ENCODE data around the gene MAGI2.
"Not testable (repeated sequence)": the region's sequence is repeated elsewhere in the genome, so short reads cannot be mapped to it uniquely, and the experiment has no call there.

The MAGI2 gene

GRCh38 chr7:79442766-79443165, 10.7 kb downstream of the MAGI2 start:
- not testable (repeated sequence) for DNase-seq

- no peak for DNase-seq
These were observed 17.1 kb downstream of the MAGI2 start for GRCh38 chr7:79436378-79436777.

GRCh38 chr7:79434867-79435266, 18.6 kb downstream of the MAGI2 start:
- DNase-seq = no peak

GRCh38 chr7:79434098-79434497, 19.4 kb downstream of the MAGI2 start:
- no peak for DNase-seq

- no peak for DNase-seq
These were observed 23.1 kb downstream of the MAGI2 start for GRCh38 chr7:79430391-79430790.

- no peak for DNase-seq
These were observed 27.8 kb downstream of the MAGI2 start for GRCh38 chr7:79425665-79426064.

GRCh38 chr7:79421751-79422150, 31.7 kb downstream of the MAGI2 start:
- DNase-seq = no peak

- no peak for DNase-seq
These were observed 33.0 kb downstream of the MAGI2 start for GRCh38 chr7:79420464-79420863.

GRCh38 chr7:79414910-79415309, 38.6 kb downstream of the MAGI2 start:
- no peak for DNase-seq

GRCh38 chr7:79412915-79413314, 40.6 kb downstream of the MAGI2 start:
- no peak for DNase-seq

- no peak for DNase-seq
These were observed 41.0 kb downstream of the MAGI2 start for GRCh38 chr7:79412438-79412837.

GRCh38 chr7:79410345-79410744, 43.1 kb downstream of the MAGI2 start:
- DNase-seq = no peak

- no peak for DNase-seq
These were observed 46.1 kb downstream of the MAGI2 start for GRCh38 chr7:79407351-79407750.

- DNase-seq = no peak
These were observed 47.1 kb downstream of the MAGI2 start for GRCh38 chr7:79406371-79406770.

- no peak for DNase-seq
These were observed 48.1 kb downstream of the MAGI2 start for GRCh38 chr7:79405368-79405767.

- DNase-seq = no peak
These were observed 49.6 kb downstream of the MAGI2 start for GRCh38 chr7:79403879-79404278.

- no peak for DNase-seq
These were observed 50.0 kb downstream of the MAGI2 start for GRCh38 chr7:79403451-79403850.

GRCh38 chr7:79401254-79401653, 52.2 kb downstream of the MAGI2 start:
- DNase-seq = no peak

GRCh38 chr7:79400222-79400621, 53.2 kb downstream of the MAGI2 start:
- no peak for DNase-seq

- DNase-seq = no peak
These were observed 55.2 kb downstream of the MAGI2 start for GRCh38 chr7:79398138-79398749.

GRCh38 chr7:79386688-79387422, 66.6 kb downstream of the MAGI2 start:
- DNase-seq = no peak

GRCh38 chr7:79381921-79382320, 71.5 kb downstream of the MAGI2 start:
- DNase-seq = no peak

- no peak for DNase-seq
These were observed 76.4 kb downstream of the MAGI2 start for GRCh38 chr7:79377097-79377496.

GRCh38 chr7:79376299-79377025, 77.0 kb downstream of the MAGI2 start:
- no peak for DNase-seq

Measured in KG1 (cell line).